H54 (cell line): ENCODE data around the gene POLD2.
"Not testable (repeated sequence)": the region's sequence is repeated elsewhere in the genome, so short reads cannot be mapped to it uniquely, and the experiment has no call there.

Experiments
- DNase-seq: peaks from one replicate; pipeline ENCODE4 v3.0.0; 2011; ENCODE audit warnings: low spot score, mixed read lengths; ENCODE audit not compliant: insufficient read length
- FAIRE-seq: peaks from 3 replicates; lab custom pipeline; 2011; peaks lifted over from hg19 to GRCh38; lab: Jason Lieb, UNC
- POLR2A ChIP-seq: IDR thresholded peaks from 2 replicates; pipeline ENCODE4 v1.6.1; 2011; ENCODE audit warnings: low read depth, mild to moderate bottlenecking, low read length

POLD2 gene

GRCh38 chr7:44138698-44139097 lies 15.3 kb upstream of the POLD2 start:
- TF ChIP-seq POLR2A, result no peak
- FAIRE-seq (no peak), DNase-seq (no peak)

- DNase-seq, result no peak
- no peak for FAIRE-seq
- TF ChIP-seq POLR2A, result no peak
Measured at GRCh38 chr7:44136731-44137130, 13.4 kb upstream of the POLD2 start.

- TF ChIP-seq POLR2A, result no peak
- DNase-seq (no peak), FAIRE-seq (no peak)
Measured at GRCh38 chr7:44134943-44135628, 11.7 kb upstream of the POLD2 start.

GRCh38 chr7:44133295-44133694 lies 9.9 kb upstream of the POLD2 start:
- TF ChIP-seq POLR2A, result no peak
- FAIRE-seq, result no peak
- DNase-seq, result no peak

- DNase-seq (no peak), FAIRE-seq (no peak)
- TF ChIP-seq POLR2A, result no peak
Measured at GRCh38 chr7:44132039-44132438, 8.7 kb upstream of the POLD2 start.

- no peak for TF ChIP-seq POLR2A
- DNase-seq (no peak), FAIRE-seq (no peak)
Measured at GRCh38 chr7:44131173-44132029, 8.1 kb upstream of the POLD2 start.

- TF ChIP-seq POLR2A, result no peak
- FAIRE-seq (no peak), DNase-seq (no peak)
Measured at GRCh38 chr7:44128721-44129582, 5.6 kb upstream of the POLD2 start.

GRCh38 chr7:44127161-44127560 lies 3.8 kb upstream of the POLD2 start:
- no peak for TF ChIP-seq POLR2A
- no peak for FAIRE-seq

GRCh38 chr7:44126574-44126973 lies 3.2 kb upstream of the POLD2 start:
- not testable (repeated sequence) for DNase-seq, FAIRE-seq

More at GRCh38 chr7:44127161-44127560, 3.8 kb upstream of the POLD2 start:
- no peak for DNase-seq

- TF ChIP-seq POLR2A, result no peak
- FAIRE-seq (no peak), DNase-seq (no peak)
Measured at GRCh38 chr7:44124822-44125202, 1.5 kb upstream of the POLD2 start.

- DNase-seq, result no peak
- FAIRE-seq, result no peak
- TF ChIP-seq POLR2A, result no peak
Measured at GRCh38 chr7:44122529-44122928, 819 bp downstream of the POLD2 start.

- no peak for FAIRE-seq
- no peak for TF ChIP-seq POLR2A
- DNase-seq, result no peak
Measured at GRCh38 chr7:44121761-44122420, 1.5 kb downstream of the POLD2 start.

GRCh38 chr7:44120395-44120794 lies 3.0 kb downstream of the POLD2 start:
- TF ChIP-seq POLR2A, result no peak
- no peak for FAIRE-seq
- DNase-seq, result no peak
